Measurements from ENCODE around the gene PIM3. TPM values are rescaled to one million over a fixed set of nuclear protein-coding genes. Genes with fewer than 3 reads are reported as not detected.

PIM3 gene
- total and polyA plus RNA-seq, 2 of the 8 experiments (the other 6 are each of a cell fraction or from before 2014, with no cell fraction given): 22.6 to 30.0 TPM

DNA sequence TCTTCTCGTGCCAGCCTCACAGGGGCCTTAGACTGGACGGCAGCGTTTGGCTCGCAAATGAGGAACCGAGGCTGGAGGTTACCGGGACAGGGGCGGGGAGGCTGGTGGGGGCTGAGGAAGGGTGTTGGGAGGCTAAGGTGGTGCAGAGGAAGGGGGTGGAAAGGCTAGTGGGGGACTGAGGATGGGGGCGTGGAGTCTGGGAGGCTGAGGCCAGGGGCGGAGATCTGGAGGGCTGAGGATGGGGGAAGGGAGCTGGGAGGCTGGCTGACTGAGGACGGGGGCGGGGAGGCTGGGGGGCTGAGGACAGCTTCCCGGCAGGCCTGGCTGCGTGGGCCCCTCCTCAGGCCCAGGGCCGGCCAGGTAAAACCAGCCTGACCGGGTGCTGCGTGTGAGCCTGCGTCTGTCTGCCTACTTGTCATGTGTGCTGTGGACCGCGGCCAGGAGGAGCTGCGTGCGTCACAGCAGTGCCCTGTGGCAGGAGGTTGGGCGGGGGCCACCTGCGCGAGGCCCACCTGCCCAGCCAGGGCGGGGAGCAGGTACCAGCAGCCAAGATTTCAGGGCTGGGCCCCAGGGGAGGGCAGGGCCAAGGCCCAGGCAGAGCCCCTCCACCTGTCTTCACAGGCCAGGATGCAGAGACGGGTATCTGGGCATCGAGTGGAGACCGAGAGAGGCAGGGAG is 9.4 kb upstream of the PIM3 start:
- Histone ChIP-seq H3K18ac (ENCODE audit: extremely low read depth, low read length) (peak overlapping the region; percentile 48), H3K23me2 (ENCODE audit: low read depth, low read length) (no peaks in the 10 kb centered on the region), H4K91ac (replicated peaks; ENCODE audit: insufficient read length, low read length) (peak overlapping the region; percentile 91), H4K20me1 (replicated peaks in 1 of 2; ENCODE audit: control insufficient read depth in 1 of 2, insufficient read depth in 2 of 2, low read length in 2 of 2) (peaks cover 0 to 2% of the 10 kb centered on the region in 2 experiments), H3K4me2 (ENCODE audit: insufficient read depth in 1 of 2, low read depth in 2 of 2, low read length in 2 of 2) (no peak overlapping the region), H2AK5ac (ENCODE audit: low read depth, low read length) (0 out of 2 replicates have a peak overlapping the region, but pooled peaks have one; percentile 39), H2AFZ (ENCODE audit: low read length) (no peak overlapping the region), H3K27ac (ENCODE audit: low read depth, low read length) (no peak overlapping the region), H4K5ac (ENCODE audit: insufficient read length, low read depth, low read length) (no peak overlapping the region), H3K56ac (replicated peaks; ENCODE audit: insufficient read length, low read depth, low read length) (no peak overlapping the region), H2BK15ac (ENCODE audit: low read length) (no peak overlapping the region), H3K79me1 (ENCODE audit: low read depth, low read length) (no peaks in the 10 kb centered on the region), H3K9ac (replicated peaks in 1 of 4; ENCODE audit: extremely low read depth in 1 of 4, low read depth in 3 of 4, low read length in 3 of 4) (no peak overlapping the region), H2BK5ac (ENCODE audit: low read depth, low read length) (peak overlapping the region; percentile 83; the same call in 1 of the 2 replicates), H3K4ac (replicated peaks; ENCODE audit: insufficient read length, low read depth, low read length) (no peak overlapping the region), H3K79me2 (ENCODE audit: control insufficient read depth in 1 of 2, insufficient read depth in 2 of 2, low read length in 2 of 2) (no peaks in the 10 kb centered on the region), H2BK12ac (ENCODE audit: low read depth, low read length) (peak overlapping the region; percentile 60; the same call in 1 of the 2 replicates), H3K14ac (ENCODE audit: insufficient read length) (no peak overlapping the region), H3K4me1 (replicated peaks in 1 of 4; ENCODE audit: control insufficient read depth in 3 of 4, insufficient read depth in 4 of 4, low read length in 3 of 4) (peaks cover 0 to 32% (median 17%) of the 10 kb centered on the region in 4 experiments; a peak in 5 of 7 replicates), H3K23ac (ENCODE audit: insufficient read length) (no peak overlapping the region), H2BK20ac (ENCODE audit: low read length) (no peak overlapping the region; the same call in 1 of the 2 replicates), H4K8ac (ENCODE audit: extremely low read depth, insufficient read depth, low read length) (no peak overlapping the region; the same call in 1 of the 2 replicates), H3K9me3 (ENCODE audit: insufficient read depth in 2 of 2, low read depth in 1 of 2, low read length in 1 of 2) (no peaks in the 10 kb centered on the region), H3K36me3 (ENCODE audit: control insufficient read depth in 2 of 4, insufficient read depth in 4 of 4, low read length in 3 of 4) (no peaks in the 10 kb centered on the region), H2BK120ac (replicated peaks; ENCODE audit: low read depth, low read length) (peak overlapping the region; percentile 22), H3K27me3 (replicated peaks in 1 of 4; ENCODE audit: control insufficient read depth in 3 of 4, extremely low read depth in 1 of 4, insufficient read depth in 3 of 4, low read length in 3 of 4) (no peaks in the 10 kb centered on the region), H3K4me3 (ENCODE audit: extremely low read depth in 1 of 4, insufficient read depth in 2 of 4, low read depth in 3 of 4, low read length in 4 of 4) (no peak overlapping the region)
- TF ChIP-seq POU5F1 (IDR thresholded peaks at IDR 0.05; ENCODE audit: low read depth, low read length) (no peak), EP300 (IDR thresholded peaks at IDR 0.05; ENCODE audit: borderline replicate concordance in 1 of 2, low read depth in 2 of 2, low read length in 2 of 2) (no peak), SIRT6 (IDR thresholded peaks at IDR 0.05; ENCODE audit: low read length) (no peak), SP2 (IDR thresholded peaks at IDR 0.05; ENCODE audit: low read length) (no peak), SIX5 (IDR thresholded peaks at IDR 0.05; ENCODE audit: low read depth, low read length) (no peak), JUND (IDR thresholded peaks at IDR 0.05; ENCODE audit: low read length) (no peak), YY1 (IDR thresholded peaks at IDR 0.05; ENCODE audit: low read depth, low read length) (no peak), TAF1 (IDR thresholded peaks at IDR 0.05; ENCODE audit: low read depth, low read length) (no peak), EGR1 (IDR thresholded peaks at IDR 0.05; ENCODE audit: borderline replicate concordance, low read depth, low read length) (no peak), CEBPB (IDR thresholded peaks at IDR 0.05; ENCODE audit: low read depth, low read length) (no peak), BACH1 (IDR thresholded peaks at IDR 0.05; ENCODE audit: low read length) (no peak)
- TF ChIP-seq, protein P1, sequence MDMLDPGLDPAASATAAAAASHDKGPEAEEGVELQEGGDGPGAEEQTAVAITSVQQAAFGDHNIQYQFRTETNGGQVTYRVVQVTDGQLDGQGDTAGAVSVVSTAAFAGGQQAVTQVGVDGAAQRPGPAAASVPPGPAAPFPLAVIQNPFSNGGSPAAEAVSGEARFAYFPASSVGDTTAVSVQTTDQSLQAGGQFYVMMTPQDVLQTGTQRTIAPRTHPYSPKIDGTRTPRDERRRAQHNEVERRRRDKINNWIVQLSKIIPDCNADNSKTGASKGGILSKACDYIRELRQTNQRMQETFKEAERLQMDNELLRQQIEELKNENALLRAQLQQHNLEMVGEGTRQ (IDR thresholded peaks at IDR 0.05; ENCODE audit: low read length): no peak
- 87% methylated on average over 12 of the region's 28 CpGs; no CpG with 5 or more reads in 1 of the 2 experiments for WGBS, 2 experiments (ENCODE audit: extremely low coverage in 1 of 2, insufficient coverage in 1 of 2, insufficient read length in 1 of 2, insufficient replicate concordance in 2 of 2, low coverage in 1 of 2, low lambda C conversion rate in 2 of 2, missing lambda C conversion rate in 1 of 2)
- FAIRE-seq (no peak), DNase-seq (ENCODE audit: low read depth in 1 of 2, low spot score in 2 of 2) (no peak)
- ChIA-PET POLR2A (ENCODE audit: partially characterized antibody) (interaction anchor here (1.0 to 1.9 kb wide), 4 partner anchors 9 to 287 kb away, joined by 3 to 10 read pairs (median 6); partner anchors contain the start of gene PIM3), CTCF (ENCODE audit: partially characterized antibody) (interaction anchor here (0.5 to 2.4 kb wide), 6 partner anchors 17 to 543 kb away, joined by 3 to 11 read pairs (median 4); no protein-coding TSS in a partner anchor)

Measured in H1 (cell line).